ENCODE measurements around the gene PLEKHA5.

PLEKHA5 gene

DNA sequence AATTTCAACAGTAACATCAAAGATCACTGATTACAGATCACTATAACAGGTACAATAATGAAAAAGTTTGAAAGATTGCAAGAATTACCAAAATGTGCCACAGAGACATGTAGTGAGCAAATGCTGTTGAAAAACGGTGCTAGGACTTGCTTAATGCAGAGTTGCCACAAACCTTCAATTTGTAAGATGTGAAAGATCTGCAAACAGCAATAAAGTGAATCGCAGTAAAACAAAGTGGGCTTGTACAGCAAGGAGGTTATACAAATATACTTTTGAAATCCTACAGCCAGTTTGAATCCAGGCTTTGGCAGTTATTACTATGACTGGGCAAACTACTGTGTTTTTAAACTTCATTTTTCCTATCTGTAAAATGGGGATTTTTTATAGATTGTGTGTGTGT is 1.0 kb upstream of the PLEKHA5 start:
- no peak for DNase-seq (ENCODE audit: low read depth)

DNA sequence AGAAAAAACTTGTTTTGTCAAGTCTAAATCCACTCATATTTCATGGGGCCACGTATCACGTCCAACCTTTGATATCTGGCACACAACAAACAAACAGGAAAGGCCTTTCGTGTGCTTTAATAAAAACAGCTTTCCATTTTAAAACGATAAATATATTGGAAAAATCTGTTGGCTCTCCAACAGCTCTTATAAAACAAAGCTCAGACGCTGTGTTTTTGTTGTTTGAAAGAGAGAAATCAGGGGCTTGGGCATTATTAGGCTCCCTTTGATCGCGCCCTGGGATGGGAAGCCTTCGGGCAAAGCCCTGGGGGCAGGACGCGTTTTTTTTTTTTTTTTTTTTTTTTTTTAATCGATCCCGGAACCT is 429 bp upstream of the PLEKHA5 start:
- DNase-seq (ENCODE audit: low read depth): no peak

DNA sequence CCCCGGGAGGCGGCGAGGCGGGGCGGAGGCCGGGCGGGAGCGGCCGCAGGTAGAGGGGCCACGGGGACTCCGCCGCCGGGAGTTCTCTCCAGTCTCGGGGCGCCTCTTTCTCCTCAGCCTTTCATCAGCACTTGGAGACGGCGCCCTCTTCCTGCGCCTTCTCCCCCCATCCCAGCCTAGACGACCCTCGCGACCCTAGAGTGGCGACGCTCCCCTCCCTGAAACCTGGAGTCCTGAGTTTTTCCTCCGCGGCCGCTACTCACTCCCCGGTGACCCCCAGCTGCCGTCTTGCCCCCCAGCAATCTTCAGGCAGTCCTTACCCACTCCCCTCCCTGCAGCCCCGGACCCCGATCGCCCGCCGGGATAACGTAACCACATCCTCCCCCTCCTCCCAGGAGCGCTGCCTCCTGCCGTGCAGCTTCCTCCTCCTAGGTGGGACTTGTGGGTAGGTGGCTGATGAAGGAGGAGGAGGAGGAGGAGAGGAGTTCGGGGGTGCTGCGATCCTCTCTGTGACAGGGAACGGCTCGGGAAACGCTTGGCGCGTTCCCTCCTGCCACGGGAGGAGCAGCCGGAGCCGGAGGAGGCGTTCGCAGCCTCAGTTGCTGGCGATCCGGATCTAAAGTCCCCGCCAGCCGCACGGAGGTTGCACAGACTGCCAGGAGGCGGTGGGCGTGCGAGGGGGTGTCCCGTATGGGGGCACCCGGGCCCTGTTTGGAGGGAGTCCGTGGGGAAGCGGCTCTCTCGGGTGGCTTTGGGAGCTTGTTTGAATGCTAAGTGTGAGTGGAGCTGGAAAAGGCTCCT is 891 bp downstream of the PLEKHA5 start:
- peak; percentile 30 for DNase-seq (ENCODE audit: low read depth)

DNA sequence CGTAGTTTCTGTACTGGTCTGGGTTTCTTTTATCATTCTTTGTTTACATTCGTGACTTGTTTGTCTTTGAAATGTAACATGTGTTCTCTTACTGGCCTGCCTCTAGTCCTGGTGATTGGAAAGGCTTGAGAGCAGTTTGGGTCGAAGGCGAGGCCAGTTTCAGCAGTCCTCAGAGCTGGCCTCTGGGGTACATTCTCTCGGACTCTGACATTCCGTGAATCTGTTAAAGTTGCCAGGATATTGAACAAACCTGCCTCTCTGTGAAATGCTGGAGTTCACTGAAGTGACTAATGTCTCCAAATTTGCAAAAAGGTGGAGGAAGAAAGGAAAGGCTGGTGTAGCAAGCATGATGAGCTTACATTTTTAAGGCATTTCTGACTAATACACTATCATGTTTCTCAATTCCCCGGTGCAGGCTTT is 1.5 kb downstream of the PLEKHA5 start:
- no peak for DNase-seq (ENCODE audit: low read depth)

DNA sequence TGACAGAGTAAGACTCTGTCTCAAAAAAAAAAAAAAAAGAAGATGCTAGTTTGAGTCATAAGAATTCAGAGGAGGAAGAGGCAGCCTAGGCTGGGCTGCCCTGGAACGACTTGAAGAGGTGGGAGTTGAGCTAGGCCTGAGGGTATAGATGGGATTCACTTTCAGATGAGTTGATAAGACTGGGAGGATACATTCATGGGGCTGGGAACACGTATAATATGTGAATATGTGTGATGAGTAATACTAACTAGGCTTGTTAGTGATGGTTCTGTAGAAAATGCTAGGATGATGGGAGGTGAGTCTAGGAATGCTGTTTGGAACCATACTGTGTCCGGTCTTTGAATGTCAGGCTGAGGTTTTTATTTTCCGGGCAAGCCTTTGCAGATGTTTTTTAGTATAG is 9.0 kb downstream of the PLEKHA5 start:
- no peak for DNase-seq (ENCODE audit: low read depth)

DNA sequence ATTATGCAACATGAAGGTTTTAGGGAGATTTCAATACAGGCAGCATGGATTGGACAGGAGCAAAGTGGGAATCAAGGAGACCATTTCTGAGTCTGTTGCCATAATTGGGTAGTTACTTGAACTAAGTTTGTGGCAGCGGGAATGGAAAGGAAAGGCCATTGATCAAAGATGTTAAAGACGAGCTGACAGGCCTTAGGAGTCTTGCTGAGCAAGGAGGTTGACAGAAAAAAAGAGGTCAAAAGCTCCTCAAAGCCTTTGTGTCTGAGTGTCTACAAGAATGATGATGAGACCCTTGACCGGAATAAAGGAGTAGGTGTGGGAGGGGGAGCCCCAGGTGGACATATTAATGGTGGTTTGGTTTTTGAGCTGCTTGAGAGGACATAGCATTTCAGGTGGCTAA is 9.4 kb downstream of the PLEKHA5 start:
- DNase-seq (ENCODE audit: low read depth): no peak

DNA sequence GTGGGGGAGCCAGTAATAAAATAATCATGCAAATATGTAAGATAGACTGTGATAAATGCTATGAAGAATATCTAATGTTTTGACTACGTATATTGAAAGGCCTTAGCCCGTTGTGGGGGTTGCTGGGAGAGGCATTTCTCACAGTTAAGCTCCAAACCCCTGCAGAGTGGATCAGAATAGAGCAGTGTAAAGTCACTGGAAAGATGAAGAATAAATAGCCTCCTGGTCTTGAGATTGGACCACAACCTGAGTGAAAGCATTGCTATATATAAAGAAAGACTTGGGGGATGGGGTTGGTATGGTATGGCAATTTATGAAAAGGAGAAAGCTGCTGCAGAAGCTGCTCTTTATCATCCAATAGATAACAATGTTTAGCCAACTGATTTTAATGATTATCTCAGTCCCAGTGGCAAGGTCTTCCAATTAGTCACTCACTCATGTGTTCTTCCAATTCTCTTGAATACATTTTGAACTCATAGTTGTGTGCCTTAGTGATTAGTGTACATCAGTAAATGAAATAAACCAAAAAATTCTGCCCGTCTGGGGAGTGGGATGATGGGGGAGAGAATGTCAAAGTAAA is 10.2 kb downstream of the PLEKHA5 start:
- no peak for DNase-seq (ENCODE audit: low read depth)

DNA sequence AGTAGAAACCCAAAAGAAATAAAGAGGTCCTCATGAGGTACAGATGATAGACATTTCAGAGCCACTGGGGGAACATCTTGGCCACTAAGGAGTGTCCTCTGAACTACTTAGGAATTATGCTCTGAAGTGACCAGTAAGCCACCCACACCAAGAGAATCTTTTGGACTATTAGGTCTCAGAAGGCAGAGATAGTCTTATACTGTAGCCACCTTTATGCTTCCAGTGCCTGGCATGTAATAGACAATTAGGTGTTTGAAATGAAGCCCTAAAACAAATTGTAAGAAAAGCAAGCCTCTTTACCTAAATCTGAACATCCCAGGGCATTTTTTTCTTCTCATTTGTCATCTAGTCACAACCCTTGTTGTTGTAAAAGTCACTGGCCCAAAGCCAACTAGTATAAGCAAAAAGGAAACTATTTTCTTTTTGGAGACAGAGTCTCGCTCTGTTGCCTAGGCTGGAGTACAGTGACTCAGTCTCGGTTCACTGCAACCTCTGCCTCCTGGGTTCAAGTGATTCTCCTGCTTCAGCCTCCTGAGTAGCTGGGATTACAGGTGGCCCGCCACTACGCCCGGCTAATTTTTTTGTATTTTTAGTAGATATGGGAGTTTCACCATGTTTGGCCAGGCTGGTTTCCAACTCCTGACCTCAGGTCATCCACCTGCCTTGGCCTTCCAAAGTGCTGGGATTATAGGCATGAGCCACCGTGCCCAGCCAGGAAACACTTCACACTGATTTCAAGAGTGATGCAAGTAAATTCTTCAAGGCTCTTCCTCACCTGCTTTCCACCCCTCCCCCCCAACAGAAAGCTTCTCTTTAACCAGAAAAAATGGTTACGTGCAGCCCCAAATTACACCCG is 11.1 kb downstream of the PLEKHA5 start:
- DNase-seq (ENCODE audit: low read depth): no peak

DNA sequence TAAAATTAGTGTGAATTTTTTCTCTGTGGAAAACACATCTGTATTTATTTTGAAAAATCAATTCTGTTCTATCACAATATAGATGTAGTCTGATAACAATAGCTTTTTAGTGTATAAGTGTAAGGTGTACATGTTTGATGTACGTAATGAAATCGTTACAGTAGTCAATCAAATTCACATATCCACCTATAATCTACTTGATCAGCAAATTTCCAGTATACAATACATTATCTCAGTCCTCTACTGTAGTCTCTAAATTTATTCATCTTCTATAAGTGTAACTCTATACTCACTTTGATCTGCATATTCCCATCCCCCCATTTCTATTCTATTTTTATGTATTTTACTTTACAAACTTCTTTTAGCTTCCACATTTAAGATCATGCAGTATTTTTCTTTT is 13.0 kb downstream of the PLEKHA5 start:
- DNase-seq (ENCODE audit: low read depth): no peak

DNA sequence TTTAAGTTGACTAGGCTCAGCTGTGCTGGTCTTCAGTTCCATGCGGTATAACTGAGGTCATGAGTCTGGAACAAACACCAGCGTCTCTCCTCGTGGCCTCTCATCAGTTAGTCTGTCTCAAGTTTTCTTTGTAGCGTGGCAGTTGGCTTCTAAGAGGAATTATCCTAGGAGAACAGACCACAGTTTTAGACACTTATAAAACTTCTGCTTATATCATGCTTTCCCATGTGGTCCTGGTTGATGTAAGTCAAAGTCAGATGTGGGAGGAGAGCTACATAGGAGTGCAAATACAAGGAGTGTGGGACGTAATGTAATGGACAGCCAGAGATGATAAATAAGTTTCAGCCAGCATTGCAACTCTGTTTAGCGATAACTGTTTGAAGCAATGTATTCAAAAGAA is 14.8 kb downstream of the PLEKHA5 start:
- no peak for DNase-seq (ENCODE audit: low read depth)

DNA sequence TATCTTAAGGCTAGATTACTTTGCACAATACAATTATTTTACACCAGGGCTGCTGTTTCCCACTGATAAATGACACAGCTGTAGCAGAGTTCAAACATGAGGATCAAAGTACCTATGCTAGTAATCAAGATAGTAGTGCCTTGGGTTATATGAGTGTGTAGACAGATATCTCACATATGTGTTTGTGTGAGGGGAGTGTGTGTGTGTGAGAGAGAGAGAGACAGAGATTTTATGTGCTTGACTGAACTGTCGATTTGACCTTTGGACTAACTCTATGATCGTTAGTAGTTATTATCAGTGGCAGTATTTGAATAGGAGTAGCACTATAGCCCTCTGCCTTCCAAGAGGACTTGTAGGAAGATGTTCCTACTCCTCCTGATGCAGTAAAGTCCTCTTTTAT is 15.5 kb downstream of the PLEKHA5 start:
- no peak for DNase-seq (ENCODE audit: low read depth)

DNA sequence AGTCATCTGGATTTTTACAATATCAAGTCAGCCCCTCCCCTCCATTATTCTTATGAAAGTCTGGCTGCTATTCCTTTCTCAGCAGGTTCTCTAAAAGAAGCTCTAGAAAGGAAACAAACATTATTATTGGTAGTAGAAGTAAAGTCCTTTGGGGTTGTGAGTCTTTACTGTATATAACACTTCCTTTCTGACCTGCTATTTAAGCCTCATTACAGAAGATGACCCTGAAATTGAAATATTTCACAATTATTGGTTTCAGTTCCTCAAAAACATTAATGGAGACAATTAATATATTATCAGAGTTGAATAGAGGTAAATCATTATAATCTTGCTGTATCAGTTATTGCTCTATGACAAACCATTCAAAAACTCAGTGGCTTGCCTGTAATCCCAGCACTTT is 19.3 kb downstream of the PLEKHA5 start:
- no peak for DNase-seq (ENCODE audit: low read depth)

DNA sequence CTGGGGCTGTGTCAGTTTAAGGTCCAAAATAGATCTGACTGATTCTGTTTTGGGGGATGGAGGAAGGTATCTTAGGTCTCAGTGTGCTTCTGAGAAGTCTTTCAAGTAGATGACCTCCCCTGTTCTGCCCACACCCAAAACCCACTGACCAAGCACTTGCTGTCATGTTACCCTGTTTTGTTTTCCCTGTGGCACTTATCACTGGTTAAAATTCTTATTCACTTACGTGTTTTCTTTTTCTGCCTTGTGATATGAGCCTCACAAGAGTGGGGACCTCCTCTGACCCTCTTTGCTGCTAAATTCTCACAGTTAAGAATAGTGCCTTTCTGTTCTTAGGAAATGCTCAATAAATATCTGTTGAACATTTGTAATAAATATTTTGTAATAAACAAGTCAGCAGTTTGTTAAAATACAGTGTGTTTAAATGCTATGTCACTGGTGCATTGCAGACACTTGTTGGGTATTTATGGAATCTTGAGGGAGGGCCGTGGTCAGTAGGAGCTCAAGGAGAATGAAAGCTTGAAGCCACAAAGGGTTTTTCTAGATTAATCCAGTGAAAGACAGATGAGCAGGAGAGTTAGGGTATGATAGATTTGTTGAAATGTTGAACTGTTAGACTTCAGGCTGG is 20.9 kb downstream of the PLEKHA5 start:
- DNase-seq (ENCODE audit: low read depth): no peak

DNA sequence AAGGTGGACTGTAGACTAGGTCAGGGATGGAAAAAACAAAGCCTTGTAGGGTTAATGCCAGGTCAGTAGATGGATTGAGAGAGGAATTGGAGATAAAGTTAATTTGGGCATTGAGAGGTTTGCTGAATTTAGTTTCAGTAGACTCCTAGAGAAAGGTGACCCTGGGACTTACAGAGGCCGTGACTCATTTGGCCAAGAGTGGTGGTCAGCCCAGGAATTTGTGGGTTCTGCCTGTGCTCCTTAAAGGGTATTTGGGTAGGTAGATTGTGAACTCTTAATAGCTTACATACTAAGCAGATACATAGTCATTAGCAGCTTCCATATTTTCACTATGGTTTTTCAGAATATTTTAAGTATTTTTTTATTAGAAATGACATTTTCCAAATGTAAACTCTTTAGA is 21.8 kb downstream of the PLEKHA5 start:
- DNase-seq (ENCODE audit: low read depth): no peak

DNA sequence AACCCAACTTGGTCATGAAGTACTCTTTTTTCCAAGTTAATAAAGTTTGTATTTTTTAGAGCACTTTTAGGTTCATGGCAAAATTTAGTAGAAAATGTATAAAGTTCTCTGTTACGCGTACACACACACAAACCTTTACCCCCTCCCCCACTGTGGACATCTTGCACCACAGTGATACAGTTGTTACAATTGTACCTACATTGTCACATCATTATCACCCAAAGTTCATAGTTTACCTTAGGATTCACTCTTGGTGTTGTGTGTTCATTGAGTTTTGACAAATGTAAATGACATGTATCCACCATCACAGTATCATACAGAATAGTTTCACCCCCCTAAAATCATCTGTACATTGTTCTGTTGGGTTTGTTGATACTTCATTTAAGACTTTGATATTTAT is 23.9 kb downstream of the PLEKHA5 start:
- no peak for DNase-seq (ENCODE audit: low read depth)

DNA sequence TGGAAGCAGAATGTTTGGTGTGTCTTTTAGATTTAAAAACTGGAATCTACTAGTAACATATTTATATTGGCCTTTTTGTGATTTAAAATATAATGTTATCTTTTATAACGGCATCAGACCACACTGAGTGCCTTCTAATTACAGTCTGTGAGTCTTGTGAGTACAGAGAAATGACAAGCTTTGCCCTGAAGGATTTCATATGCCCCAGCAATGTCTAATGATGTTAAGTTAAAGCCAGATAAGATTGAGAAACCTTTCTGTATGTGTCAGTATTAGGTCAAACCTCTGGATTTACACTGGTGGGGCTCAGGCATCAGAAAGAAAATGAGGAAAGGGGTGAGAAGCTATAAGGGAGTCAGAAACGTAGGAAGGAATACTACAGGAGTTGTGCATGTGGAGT is 25.2 kb downstream of the PLEKHA5 start:
- DNase-seq (ENCODE audit: low read depth): no peak

DNA sequence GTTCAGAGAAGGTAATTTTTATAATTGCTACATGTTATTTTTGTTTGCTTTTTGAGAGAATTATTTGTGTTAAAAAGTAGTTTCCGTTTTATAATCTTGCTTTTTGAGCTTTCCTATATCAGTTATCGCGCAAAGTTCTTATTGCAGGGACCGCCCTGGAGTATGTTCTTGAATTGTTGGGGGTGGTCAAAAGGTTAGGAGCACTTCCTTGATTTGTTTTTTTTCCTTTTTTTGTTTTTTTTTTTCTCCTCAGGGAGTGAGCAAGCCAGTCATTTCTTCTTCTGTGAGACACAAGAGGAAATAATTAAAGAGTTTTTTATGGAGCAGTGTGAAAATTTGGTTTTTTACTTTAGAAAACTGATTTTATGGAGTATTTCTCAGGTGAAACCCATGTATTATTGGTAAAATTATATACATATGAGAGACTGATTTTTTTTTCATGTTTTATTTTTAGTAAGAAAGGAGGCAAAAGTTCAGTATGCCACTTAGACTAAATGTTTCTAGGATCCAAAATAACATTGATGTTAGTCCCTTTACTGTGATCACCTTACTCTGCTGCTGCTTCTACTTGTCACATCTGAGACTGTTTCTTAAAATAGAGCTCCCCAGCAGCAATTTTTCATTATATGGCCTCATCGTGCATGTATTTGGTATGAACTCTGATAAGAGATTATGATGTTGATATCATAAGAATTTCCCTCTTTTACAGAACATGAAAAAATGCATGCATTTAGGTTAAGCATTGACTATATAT is 26.6 kb downstream of the PLEKHA5 start:
- DNase-seq (ENCODE audit: low read depth): no peak

DNA sequence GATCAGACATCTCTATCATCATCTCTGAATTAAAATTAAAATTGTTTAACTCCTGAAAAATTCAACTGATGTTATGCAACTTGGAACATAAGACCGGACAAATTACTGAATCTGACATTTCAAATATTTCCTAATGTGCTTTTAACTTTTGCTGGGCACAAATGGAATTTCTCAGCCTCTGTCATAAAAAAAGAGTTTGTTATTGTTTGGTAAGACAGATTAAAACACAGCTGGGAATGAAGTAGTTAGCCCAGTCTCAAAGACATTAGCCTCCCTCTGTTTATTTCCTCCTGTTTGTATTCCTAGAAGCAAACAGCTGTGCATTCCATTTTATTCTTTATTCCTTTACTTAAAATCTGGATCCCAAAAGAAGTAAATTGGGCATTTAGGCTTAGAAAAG is 29.4 kb downstream of the PLEKHA5 start:
- DNase-seq (ENCODE audit: low read depth): no peak

DNA sequence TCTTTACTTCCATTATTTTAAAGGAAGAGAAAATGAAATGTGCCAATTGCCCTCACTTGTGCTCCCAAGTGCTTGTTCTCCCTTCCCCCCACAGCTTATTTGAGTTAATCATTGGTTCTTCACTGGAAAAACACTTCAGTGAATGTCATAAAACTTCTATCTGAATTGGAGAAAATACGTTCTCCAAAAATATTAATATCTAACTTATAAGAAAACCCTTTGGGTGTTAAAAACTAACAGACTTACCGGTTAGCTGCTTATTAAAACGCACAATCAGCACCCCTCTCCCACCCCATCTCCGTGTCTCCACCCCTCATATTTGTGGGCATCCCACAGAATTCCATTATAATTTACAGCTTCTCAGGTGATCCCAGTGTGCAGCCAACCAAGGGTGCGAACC is 31.7 kb downstream of the PLEKHA5 start:
- no peak for DNase-seq (ENCODE audit: low read depth)

DNA sequence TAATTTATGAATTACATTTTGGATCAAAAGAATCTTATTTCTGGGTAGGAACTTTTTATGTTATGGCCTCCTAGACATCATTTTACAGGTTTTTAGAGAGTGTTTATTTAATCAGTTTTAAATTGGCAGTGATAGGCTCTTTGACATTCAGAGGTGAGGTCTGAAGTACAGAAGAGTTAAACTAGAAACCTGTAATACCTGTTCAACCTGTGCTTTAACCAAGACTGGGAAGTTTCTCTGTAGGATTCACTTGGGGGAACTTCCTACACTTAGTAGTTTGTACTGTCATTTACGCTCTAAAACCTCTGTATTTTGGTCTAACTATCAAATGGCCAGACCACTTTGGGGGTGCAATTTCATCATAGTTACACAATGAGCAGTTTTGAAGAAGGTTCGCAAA is 35.9 kb downstream of the PLEKHA5 start:
- no peak for DNase-seq (ENCODE audit: low read depth)

DNA sequence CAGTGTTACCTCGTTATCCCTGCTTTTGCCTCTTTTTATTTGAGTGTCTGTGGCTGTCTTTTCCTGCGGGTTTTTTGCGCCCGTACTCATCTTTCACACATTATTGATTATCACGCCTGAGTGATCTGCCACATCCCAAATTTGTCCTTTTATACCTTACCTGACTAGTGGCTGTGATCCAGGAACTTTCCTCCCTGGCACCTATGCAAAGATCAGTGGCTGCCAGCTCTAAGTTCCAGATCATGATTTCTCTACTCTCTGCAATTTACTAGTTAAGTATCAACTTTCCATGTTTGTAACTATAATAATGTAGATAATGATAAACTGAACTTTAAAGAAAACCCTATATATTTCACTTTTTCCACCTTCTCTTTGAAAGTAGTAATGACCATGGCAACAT is 36.9 kb downstream of the PLEKHA5 start:
- no peak for DNase-seq (ENCODE audit: low read depth)

DNA sequence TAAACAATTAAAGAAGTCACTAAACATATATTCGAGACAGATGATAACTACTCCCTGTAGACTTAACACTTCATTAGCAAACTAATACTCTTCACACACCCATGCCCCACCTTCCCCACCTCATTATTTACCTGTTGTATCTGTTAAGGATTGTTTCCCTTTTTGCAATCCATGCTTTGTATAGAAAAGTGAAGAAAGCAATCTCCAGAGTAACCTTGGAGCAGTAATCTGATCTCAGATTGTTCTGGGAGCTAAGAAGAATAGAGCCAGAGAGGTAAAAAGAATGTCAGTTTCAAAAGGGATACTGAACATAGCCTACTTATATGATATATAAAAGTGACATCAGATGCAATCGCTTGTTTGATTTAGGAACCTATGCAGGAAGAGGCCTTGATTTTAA is 37.4 kb downstream of the PLEKHA5 start:
- no peak for DNase-seq (ENCODE audit: low read depth)
